Pulmonary artery endothelial cell (primary cell): ENCODE results near the gene DHX32. TPM values are rescaled to one million over a fixed set of nuclear protein-coding genes. Genes with fewer than 3 reads are reported as not detected.
A peak's percentile ranks its signal among the peaks of the same experiment; 100 is the strongest.

Experiments used
- DNase-seq: peaks from one replicate; pipeline ENCODE4 v3.0.0-alpha.2; 2011; ENCODE audit warnings: low read depth, low spot score
- total RNA-seq: library from RNA; depleted of rRNA; stranded (reverse); fragments of >200 nt; gene quantifications from 2 replicates; pipeline ENCODE4 v1.2.3, GENCODE V29; 2014

Gene DHX32
- total RNA-seq, 1 donor from 2014 or later: 37.4 TPM

GRCh38 chr10:125848371-125848770, 32.7 kb downstream of the DHX32 start:
- DNase-seq: no peak

DNA sequence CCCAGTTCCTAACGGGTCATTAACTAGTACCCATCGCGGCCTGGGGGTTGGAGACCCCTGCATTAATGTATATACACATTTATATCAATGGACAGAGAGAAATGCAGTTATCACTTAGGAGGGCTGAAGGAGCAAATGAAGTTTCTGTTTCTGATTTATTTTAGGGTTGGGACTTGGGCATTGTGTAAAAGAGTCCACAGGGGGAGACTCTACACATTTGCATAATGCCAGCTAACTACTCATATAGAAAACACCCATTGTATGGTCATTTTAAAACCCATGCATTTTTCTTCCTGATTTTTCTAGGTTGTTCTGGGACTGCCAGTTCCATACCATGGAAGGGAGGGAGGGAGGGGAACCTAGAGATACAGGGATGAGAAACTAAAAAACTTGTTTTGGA, 34.2 kb downstream of the DHX32 start:
- no peak for DNase-seq

GRCh38 chr10:125845617-125846016, 35.5 kb downstream of the DHX32 start:
- DNase-seq: no peak

DNA sequence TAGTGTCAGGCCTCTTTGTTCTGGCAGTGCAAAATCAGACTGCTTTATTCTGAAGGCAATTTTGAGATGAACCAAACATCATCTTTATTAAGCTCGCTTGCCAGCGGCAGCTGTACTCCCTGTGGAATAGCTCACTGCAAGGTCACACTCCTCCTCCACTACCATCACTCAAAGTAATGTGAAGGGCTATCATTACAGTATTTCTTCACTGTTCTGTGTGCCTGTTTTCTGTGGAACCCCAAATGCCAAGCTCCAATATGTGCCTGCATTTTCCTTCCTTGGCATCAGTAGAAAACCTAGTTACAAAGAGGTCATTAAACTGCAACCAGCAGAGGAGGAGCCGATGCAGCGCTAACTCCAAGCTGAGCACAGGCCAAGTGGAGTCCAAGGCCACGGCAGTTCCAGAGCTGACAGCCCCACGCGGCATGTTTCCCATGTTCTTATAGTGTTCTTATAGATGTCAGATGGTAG, 36.3 kb downstream of the DHX32 start:
- no peak for DNase-seq

DNA sequence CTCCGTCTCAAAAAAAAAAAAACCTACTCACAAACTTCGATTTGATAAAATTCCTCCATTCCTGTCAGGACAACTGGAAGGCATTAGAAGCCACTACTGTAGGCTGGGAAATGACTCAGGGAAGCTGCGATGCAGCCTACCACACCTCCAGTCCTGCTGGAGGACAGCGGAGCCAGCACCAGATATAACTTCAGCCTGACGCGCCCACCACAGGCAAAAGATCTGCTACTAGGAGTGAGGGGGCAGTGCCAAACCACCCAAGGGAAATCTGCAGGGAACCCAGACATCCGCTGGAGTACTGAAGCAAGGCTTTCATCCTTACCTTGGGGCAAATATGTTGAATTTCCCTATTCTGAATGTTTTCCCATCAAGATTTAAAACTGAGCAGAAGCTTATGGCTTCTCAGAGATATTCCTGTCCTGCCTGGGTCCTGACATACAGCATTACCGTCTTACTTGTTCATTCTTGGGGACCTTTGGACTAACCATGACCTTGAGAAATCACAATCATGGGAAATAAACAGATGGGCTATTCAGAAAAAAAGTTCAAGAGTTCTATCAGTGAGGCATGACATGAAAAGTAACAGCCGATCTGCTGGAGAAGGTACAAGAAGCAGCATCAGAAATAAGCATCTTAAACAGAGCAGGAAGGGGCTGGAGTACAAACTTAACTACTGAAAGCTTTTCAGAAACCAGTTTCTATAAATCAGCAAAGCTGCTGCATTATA, 37.3 kb downstream of the DHX32 start:
- DNase-seq: no peak

DNA sequence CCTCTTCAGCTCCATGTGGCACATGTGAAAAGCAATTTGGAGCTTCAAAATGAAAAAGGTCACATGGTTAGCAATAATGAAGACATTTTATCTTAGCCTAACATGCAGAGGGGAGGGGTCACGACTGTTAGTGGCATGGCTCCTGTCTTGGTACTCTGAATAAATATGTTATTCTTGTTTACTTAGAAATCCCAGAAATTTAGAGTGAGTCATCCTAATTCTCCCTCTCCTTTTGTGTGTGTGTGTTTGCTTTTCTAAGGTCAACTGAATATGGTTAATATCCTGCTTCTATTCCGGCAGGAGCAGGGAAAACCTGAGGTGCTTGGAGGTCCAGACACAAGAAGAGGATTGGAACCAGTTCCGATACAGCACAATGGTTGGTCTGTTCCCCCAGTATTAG, 40.1 kb downstream of the DHX32 start:
- peak; percentile 29 for DNase-seq

DNA sequence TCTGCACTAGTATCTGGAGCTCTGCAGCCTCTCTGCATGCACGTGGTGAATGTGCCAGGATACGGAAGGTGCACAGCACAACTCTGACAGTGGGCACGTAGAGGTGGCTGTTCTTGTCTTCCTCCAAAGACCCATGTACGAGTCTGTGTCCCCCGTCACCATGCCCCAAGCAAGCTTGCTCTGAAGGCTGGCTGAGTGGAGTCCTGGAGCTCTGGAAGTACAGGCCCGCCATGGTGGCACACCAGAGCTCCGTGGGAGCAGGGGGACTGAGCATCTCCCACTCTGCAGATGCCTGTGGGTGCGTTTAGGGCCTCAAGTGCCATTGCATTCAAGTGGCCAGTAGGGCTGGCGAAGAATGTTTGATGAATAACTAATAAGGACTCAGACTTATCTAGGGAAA, 40.7 kb downstream of the DHX32 start:
- no peak for DNase-seq

- DNase-seq: no peak
Observed at GRCh38 chr10:125838802-125839575, 42.1 kb downstream of the DHX32 start.

DNA sequence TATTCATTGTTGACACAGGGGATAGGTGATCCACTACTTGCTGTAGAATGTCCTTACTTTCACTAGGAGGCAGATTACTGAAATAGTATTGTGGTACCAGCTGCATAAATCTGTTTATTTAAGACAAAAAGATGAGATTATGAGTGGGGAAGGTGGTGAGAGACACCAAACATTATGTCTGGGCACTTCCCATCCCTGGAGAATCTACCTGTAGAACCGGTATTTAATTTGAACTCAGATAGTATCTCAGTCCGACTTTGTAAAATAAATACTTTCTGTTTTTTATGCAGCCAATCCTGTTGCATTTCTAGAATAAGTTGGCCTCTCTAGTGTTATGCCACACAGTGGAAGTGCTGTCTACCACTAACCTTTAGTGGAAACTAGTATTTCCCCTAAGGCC, 44.3 kb downstream of the DHX32 start:
- DNase-seq: no peak

DNA sequence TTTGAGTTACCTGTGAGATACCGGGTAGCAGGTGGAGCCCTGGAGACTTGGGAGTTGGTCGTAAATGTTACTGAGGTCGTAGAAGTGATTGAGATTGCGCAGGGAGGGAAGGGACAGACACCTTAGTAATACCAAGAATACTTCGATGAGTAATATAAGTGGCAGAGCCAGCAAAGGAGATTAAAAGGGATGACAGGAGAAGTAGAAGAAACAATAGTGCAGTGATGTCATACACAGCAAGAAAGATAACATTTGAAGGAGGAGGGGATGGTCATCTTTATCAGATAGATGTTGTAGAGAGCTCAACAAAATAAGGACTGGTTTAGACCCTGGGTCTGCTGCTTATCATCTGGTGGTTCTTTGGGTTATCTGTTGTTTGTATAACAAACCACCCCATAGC, 52.8 kb downstream of the DHX32 start:
- DNase-seq: no peak

DNA sequence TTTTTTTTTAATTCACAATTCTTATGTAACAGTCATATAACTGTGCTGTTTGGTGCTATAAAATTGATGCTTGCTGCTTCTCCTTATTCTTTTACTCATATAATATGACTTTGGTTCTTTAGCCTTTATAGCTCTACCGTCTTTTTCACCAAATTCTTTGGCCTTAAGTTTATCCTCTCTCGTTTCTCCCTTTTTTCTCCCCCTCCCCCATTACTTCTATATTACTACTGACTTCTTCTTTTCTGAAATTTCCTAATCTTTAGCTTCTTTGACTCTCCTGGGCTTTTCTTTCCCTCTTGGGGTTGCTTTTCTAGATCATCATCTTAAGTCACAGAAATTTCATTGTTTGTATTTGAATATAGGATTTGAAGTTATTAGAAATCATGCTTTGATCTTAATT, 54.0 kb downstream of the DHX32 start:
- no peak for DNase-seq

DNA sequence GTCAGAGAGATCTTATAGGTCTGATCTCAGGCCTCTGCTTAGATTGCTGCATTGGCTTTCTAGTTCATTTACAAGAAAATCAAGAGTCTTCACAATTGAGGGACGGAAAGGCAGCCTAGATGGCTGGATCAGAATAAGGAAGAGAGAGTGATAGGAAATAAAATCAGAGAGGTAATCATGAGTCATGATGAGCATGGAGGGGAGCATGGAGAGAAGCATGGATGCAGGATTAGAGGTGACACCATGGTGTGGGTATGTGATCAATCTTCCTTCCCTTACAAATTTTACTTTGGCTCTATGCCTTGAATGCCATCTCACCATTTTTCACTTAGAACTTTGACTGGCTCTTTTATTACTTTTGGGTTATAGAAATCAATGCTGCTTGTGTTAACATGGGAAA, 56.4 kb downstream of the DHX32 start:
- DNase-seq: no peak

GRCh38 chr10:125823663-125824251, 57.3 kb downstream of the DHX32 start:
- no peak for DNase-seq

DNA sequence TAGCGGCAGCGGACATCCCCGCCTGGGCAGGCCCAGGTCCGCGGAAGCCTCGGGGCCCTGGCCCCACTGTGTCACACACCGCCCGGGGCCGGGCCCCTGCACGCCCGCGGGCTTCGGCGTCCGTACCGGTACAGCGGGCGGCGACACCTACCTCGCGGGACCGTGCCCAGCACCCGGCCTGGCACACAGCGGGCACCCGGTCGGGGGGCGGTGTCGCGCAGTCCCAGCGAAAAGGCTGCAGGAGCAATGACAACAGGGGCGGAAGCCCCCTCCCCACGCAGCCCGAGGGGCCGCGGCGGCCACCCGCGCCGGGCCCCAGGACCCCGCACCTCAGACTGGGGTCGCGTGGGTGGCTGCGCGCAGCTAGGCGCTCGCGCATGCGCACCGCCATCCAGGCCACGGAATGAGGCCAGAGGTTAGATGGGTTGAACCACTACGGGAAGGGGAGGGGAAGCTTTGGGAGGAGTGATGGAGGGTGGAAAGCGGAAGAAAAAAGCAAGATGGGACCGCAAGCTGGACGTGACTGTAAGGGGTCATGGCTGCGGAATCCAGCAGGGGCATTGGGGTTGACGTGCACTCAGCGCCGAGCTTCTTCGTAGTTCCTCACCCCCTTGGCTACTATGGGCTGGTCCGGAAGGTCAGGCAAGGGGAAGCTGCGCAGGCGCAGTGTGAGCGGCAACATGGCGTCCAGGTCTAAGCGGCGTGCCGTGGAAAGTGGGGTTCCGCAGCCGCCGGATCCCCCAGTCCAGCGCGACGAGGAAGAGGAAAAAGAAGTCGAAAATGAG, 58.0 kb downstream of the DHX32 start, which contains the start of the genes BCCIP and UROS:
TSS of gene BCCIP (plus strand) at position 669 of the 785 bp plus-strand sequence. CDS start at position 681, 12 bp downstream.
TSS of gene UROS (minus strand) at position 381 of the 785 bp plus-strand sequence. CDS start 6,759 bp downstream, outside the sequence.
- DNase-seq: peak; percentile 55

DNA sequence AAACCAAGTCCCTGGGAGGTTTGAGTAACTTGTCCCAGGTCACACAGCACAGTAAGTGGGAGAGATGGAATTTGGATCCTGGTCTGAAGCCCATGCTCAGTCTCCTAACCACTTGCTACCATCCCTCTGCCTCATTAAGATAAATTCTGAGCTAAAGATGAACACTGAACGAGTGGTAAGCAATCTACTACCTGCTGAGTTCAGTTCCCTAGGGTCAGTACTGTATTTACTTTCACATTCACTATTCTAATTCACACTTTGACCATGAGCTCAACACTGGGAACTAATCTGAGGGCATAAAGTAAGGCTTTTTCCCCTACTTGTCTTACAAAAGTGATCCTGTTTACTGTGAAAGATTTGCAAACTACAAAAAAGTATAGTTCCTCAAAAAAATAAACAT, 60.4 kb downstream of the DHX32 start:
- no peak for DNase-seq

DNA sequence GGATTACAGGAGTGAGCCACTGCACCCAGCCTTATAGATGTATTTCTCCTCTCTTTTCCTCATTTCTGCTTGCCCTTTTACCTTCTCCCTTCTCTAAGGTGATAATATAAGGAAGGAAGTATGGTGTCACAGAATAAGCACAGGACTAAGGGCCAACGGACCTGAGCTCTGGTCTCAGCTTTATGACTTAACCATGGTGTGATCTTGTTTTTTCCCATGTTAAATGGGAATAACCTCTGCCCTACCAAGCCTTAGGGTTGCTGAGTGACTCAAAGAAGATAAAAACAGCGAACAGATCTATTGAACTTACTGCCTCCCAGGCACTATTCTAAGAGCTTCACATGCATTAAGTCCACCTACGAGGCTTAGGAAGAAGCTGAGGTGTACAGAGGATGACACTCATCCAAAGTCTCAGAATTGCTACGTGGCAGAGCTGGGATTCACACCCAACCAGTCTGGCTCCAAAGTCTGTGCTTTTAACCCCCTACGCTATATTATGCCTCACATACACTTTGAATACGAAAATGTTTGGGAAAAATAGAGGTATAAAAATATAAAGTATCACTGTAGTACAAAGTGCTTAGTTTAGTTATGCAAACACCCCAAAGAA, 63.6 kb downstream of the DHX32 start:
- DNase-seq: no peak

DNA sequence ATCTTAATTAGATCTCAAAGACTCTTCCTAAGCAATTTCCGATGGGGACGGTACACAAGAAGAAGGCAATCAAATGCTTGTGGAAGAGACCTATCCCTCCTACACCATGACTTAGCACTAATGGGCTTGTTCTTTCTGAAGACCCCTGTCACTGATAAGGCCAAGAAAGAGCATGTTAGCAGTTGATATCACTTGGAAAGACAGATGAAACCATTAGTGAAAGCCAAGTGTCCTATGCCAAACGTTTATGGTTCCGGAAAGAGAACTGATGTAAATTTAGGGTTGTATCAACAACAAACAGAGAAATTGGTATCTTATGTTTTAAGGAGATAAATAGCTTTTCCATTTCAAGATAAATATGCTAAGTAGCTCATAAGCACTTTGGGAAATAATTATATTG, 64.5 kb downstream of the DHX32 start:
- DNase-seq: no peak

DNA sequence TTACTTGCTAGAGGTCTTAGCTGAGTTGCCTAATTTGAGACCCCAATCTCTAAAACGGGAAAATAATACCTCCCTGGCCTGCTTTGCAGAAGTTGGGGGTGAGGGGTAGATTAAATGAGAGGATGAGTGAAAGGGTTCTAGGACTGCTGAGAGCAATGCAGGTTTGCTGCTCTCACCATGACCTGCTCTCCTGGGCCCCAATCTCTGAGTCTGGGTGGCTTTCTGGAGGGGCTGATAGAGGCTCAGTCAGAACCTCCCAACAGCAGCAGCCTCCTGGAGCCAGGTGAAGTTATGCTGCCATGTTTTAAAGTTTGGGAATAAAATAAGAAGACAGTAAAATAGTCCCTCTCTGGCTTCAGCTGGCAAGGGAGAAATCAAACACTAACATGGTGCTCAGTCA, 65.3 kb downstream of the DHX32 start:
- DNase-seq: no peak

DNA sequence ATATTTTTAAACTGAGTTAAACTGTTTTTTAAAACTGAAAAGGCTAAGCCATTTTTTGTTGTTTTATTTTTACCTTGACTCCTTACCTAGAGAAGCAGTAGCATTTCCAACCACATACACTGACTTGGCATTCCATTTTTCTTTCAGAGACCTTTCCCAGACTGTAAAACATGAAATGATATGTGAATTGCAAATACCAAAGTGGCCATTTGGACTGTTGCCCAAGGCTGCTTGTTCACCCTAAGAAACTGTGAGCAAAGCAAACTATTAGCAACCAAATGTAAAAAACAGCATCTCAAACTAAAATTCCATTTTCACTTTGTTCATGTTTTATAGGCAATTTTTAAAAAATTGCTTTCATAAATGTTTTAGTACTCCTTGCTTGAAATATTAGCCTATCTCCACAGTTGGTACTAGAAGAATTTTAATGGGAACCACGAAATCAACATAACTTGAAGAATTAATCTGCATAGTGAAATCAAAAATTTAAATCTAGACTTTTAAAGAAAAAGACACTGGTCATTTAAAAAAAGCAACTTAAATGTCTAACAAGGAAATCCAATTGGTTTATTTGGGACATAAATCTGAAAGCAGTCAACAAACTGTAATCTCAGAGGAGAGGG, 68.9 kb downstream of the DHX32 start:
- no peak for DNase-seq

DNA sequence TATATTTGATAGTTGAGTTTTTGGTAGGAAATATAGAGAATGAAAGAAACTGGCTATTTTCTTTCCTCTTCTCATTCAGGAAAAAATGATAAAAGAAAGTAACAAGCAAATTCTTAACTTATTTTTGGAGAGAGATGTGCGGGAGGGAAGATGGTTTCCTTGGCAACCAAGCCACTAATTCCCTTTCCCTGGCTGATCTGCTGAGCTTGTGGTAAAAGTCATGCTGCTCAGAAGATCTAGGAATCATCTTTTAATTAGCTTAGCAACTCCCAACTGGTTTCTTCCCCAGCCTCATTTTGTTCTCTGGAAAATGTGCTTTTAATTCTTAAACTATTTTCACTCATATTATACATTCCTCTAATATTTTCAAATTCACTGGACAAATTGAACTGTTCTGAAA, 69.8 kb downstream of the DHX32 start:
- no peak for DNase-seq

GRCh38 chr10:125808047-125808446, 73.0 kb downstream of the DHX32 start:
- DNase-seq: no peak
